WTC11 (cell line): ENCODE data around the gene CNTNAP2. TPM values are rescaled to one million over a fixed set of nuclear protein-coding genes. Genes with fewer than 3 reads are reported as not detected.

Experiments used
- ATAC-seq: fragments of 200-7000 bp; cut with Tn5 transposase; 2 replicates; pipeline ENCODE4 v1.10.0; 2021; ENCODE audit warnings: mild to moderate bottlenecking, moderate library complexity
- CTCF ChIA-PET: fragments of 300-600 bp; sonication (Branson Sonifier 250); formaldehyde crosslinking; loops from one replicate; lab custom pipeline; 2021; ENCODE audit warnings: antibody characterized with exemption; lab: Charles Lee
- POLR2A ChIA-PET: fragments of 350-600 bp; sonication (Branson Sonifier 250); formaldehyde crosslinking; loops from one replicate; lab custom pipeline; 2021; ENCODE audit warnings: antibody characterized with exemption; lab: Charles Lee
- DNase-seq: peaks from one replicate; pipeline ENCODE4 v3.0.0; 2021; ENCODE audit warnings: low spot score
- H3K27ac Mint-ChIP-seq: 2 replicates; pipeline ENCODE4 v1.8.0; 2021; ENCODE audit warnings: mixed read lengths
- H3K27me3 Mint-ChIP-seq: 2 replicates; pipeline ENCODE4 v1.8.0; 2021; ENCODE audit warnings: low read depth, mild to moderate bottlenecking, moderate library complexity, mixed read lengths
- H3K36me3 Mint-ChIP-seq: 2 replicates; pipeline ENCODE4 v1.8.0; 2021; ENCODE audit warnings: mixed read lengths
- H3K4me1 Mint-ChIP-seq: 2 replicates; pipeline ENCODE4 v1.8.0; 2022; ENCODE audit warnings: mixed read lengths
- H3K4me3 Mint-ChIP-seq: 2 replicates; pipeline ENCODE4 v1.8.0; 2021; ENCODE audit warnings: mild to moderate bottlenecking, moderate library complexity, mixed read lengths
- H3K9me3 Mint-ChIP-seq: 2 replicates; pipeline ENCODE4 v1.8.0; 2021; ENCODE audit warnings: mixed read lengths
- ATF6 ChIP-seq: sonication (generic); formaldehyde crosslinking; IDR thresholded peaks from 2 replicates; pipeline ENCODE4 v1.8.1; 2023; ENCODE audit warnings: mild to moderate bottlenecking, missing genetic modification reagents
- CBFB ChIP-seq: sonication (generic); formaldehyde crosslinking; IDR thresholded peaks from 2 replicates; pipeline ENCODE4 v1.8.1; 2022; ENCODE audit warnings: mild to moderate bottlenecking, low read depth, missing genetic modification reagents
- CREM ChIP-seq: sonication (generic); formaldehyde crosslinking; IDR thresholded peaks from 2 replicates; pipeline ENCODE4 v1.8.1; 2022; ENCODE audit warnings: mild to moderate bottlenecking, missing genetic modification reagents, moderate library complexity
- CTCF ChIP-seq: fragments of 200-600 bp; IDR thresholded peaks from 2 replicates; pipeline ENCODE4 v1.8.0; 2022; ENCODE audit warnings: antibody characterized with exemption
- ELF4 ChIP-seq: sonication (generic); formaldehyde crosslinking; IDR thresholded peaks from 2 replicates; pipeline ENCODE4 v1.8.1; 2022; ENCODE audit warnings: low read depth, mild to moderate bottlenecking, moderate library complexity, missing genetic modification reagents
- EMX1 ChIP-seq: fragments of 250-450 bp; sonication (Bioruptor Pico); IDR thresholded peaks from 2 replicates; pipeline ENCODE4 v1.8.0; 2021; ENCODE audit warnings: mild to moderate bottlenecking
- FOXJ3 ChIP-seq: sonication (generic); formaldehyde crosslinking; IDR thresholded peaks from 2 replicates; pipeline ENCODE4 v1.9.0; 2021; ENCODE audit warnings: missing genetic modification reagents, mild to moderate bottlenecking, borderline replicate concordance
- FOXP1 ChIP-seq: sonication (generic); formaldehyde crosslinking; IDR thresholded peaks from 2 replicates; pipeline ENCODE4 v1.8.0; 2022; ENCODE audit warnings: missing genetic modification reagents, mild to moderate bottlenecking, moderate library complexity, borderline replicate concordance
- GRHL2 ChIP-seq: fragments of 250-450 bp; sonication (Bioruptor Pico); IDR thresholded peaks from 2 replicates; pipeline ENCODE4 v1.8.0; 2022; ENCODE audit warnings: mild to moderate bottlenecking, moderate library complexity; ENCODE audit not compliant: insufficient replicate concordance, severe bottlenecking
- GTF2I ChIP-seq: fragments of 250-450 bp; sonication (Bioruptor Pico); conservative IDR thresholded peaks from 2 replicates; pipeline ENCODE4 v1.4.0; 2021; ENCODE audit warnings: mild to moderate bottlenecking
- MAX ChIP-seq: sonication (generic); formaldehyde crosslinking; IDR thresholded peaks from 2 replicates; pipeline ENCODE4 v1.8.0; 2022; ENCODE audit warnings: mild to moderate bottlenecking, missing genetic modification reagents
- MXD4 ChIP-seq: fragments of 250-450 bp; sonication (Bioruptor Pico); IDR thresholded peaks from 2 replicates; pipeline ENCODE4 v1.8.0; 2021; ENCODE audit warnings: mild to moderate bottlenecking, moderate library complexity, borderline replicate concordance
- MYBL2 ChIP-seq: sonication (generic); formaldehyde crosslinking; IDR thresholded peaks from 2 replicates; pipeline ENCODE4 v1.8.1; 2023; ENCODE audit warnings: mild to moderate bottlenecking, moderate library complexity, missing genetic modification reagents
- PREB ChIP-seq: sonication (generic); formaldehyde crosslinking; IDR thresholded peaks from 2 replicates; pipeline ENCODE4 v1.8.1; 2022; ENCODE audit warnings: mild to moderate bottlenecking, missing genetic modification reagents, moderate library complexity, borderline replicate concordance
- ZBTB21 ChIP-seq: sonication (generic); formaldehyde crosslinking; IDR thresholded peaks from 2 replicates; pipeline ENCODE4 v1.8.1; 2023; ENCODE audit warnings: mild to moderate bottlenecking, missing genetic modification reagents, borderline replicate concordance
- ZNF416 ChIP-seq: fragments of 250-450 bp; sonication (Bioruptor Pico); IDR thresholded peaks from 2 replicates; pipeline ENCODE4 v1.9.0; 2021; ENCODE audit warnings: mild to moderate bottlenecking, inconsistent platforms
- ZNF671 ChIP-seq: fragments of 250-450 bp; sonication (Bioruptor Pico); IDR thresholded peaks from 2 replicates; pipeline ENCODE4 v1.8.0; 2021; ENCODE audit warnings: mild to moderate bottlenecking
- total RNA-seq: library from RNA; stranded (reverse); gene quantifications from 3 replicates; pipeline ENCODE4 v1.2.3, GENCODE V29; 2021
- TF ChIP-seq, protein P1 (sequence below): sonication (generic); formaldehyde crosslinking; IDR thresholded peaks from 2 replicates; pipeline ENCODE4 v1.8.1; 2023; ENCODE audit warnings: mild to moderate bottlenecking, moderate library complexity, missing genetic modification reagents

CNTNAP2 gene
- total RNA-seq, 1 experiment from 2014 or later: 63.8 TPM

DNA sequence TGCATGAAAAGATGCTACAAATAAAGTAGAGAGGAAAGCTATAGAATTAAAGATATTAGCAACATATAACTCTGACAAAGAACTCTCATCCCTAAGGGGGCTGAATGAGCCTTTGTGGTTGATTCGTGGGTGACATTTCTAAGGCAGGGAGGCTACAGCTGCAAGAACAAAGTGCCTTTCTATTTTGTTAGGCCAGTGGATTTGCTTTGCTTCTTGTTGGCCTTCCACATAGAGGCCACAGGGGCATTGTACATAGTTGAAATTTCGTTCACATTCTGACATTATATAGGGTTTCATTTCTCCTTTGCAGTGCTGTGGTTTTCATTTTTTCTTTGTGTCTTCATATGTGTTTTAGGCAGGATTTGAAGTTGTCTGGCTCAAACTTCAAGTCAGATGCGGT, 1654.7 kb downstream of the CNTNAP2 start:
- H3K27me3 Mint-ChIP-seq: no peaks in the 10 kb centered on the region
- no peak for TF ChIP-seq ZNF416 (CRISPR knock-in tag)
- TF ChIP-seq EMX1 (CRISPR knock-in tag): no peak
- no peak for TF ChIP-seq GTF2I
- H3K27ac Mint-ChIP-seq: no peak overlapping the region
- DNase-seq (no peak), ATAC-seq (no peak)
- no peak overlapping the region for H3K4me3 Mint-ChIP-seq
- H3K4me1 Mint-ChIP-seq: no peaks in the 10 kb centered on the region
- POLR2A ChIA-PET: no interaction called here
- CTCF ChIA-PET: interaction anchor here (0.5 kb wide), 1 partner anchor 690 kb away, joined by 4 read pairs; no protein-coding TSS in a partner anchor
- H3K36me3 Mint-ChIP-seq: no peaks in the 10 kb centered on the region
- no peaks in the 10 kb centered on the region for H3K9me3 Mint-ChIP-seq

- Mint-ChIP-seq H3K36me3 (no peaks in the 10 kb centered on the region), H3K27ac (no peak overlapping the region), H3K27me3 (no peaks in the 10 kb centered on the region), H3K9me3 (no peaks in the 10 kb centered on the region), H3K4me3 (no peak overlapping the region), H3K4me1 (no peaks in the 10 kb centered on the region)
- DNase-seq: no peak
- POLR2A ChIA-PET: no interaction called here
- no peak for ATAC-seq
- CTCF ChIA-PET: no interaction called here
- TF ChIP-seq ZNF416 (CRISPR knock-in tag): no peak
- no peak for TF ChIP-seq ZBTB21
- no peak for TF ChIP-seq CBFB
- no peak for TF ChIP-seq FOXJ3 (CRISPR knock-in tag)
- TF ChIP-seq MXD4 (CRISPR knock-in tag): no peak
- TF ChIP-seq, protein P1, sequence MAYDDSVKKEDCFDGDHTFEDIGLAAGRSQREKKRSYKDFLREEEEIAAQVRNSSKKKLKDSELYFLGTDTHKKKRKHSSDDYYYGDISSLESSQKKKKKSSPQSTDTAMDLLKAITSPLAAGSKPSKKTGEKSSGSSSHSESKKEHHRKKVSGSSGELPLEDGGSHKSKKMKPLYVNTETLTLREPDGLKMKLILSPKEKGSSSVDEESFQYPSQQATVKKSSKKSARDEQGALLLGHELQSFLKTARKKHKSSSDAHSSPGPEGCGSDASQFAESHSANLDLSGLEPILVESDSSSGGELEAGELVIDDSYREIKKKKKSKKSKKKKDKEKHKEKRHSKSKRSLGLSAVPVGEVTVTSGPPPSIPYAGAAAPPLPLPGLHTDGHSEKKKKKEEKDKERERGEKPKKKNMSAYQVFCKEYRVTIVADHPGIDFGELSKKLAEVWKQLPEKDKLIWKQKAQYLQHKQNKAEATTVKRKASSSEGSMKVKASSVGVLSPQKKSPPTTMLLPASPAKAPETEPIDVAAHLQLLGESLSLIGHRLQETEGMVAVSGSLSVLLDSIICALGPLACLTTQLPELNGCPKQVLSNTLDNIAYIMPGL (CRISPR knock-in tag): no peak
- TF ChIP-seq MYBL2 (CRISPR knock-in tag): no peak
- no peak for TF ChIP-seq ELF4 (CRISPR knock-in tag)
- no peak for TF ChIP-seq GRHL2
- no peak for TF ChIP-seq MAX (CRISPR knock-in tag)
- TF ChIP-seq CTCF: no peak
- no peak for TF ChIP-seq FOXP1 (CRISPR knock-in tag)
- no peak for TF ChIP-seq ATF6
- TF ChIP-seq PREB: no peak
- TF ChIP-seq CREM (CRISPR knock-in tag): no peak
- no peak for TF ChIP-seq ZNF671 (CRISPR knock-in tag)
Measured at GRCh38 chr7:147774461-147774860, 1657.9 kb downstream of the CNTNAP2 start.
